Mesendoderm (in vitro differentiated cells): Measurements from ENCODE around the gene ZNF408.

Experiments
- DNase-seq: peaks from one replicate; pipeline ENCODE4 v3.0.0; 2013
- H2AK5ac ChIP-seq: 2 replicates; pipeline ENCODE4 v1.6.1; 2013; ENCODE audit warnings: low read length, inconsistent platforms
- H2BK120ac ChIP-seq: 2 replicates; pipeline ENCODE4 v1.6.1; 2013; ENCODE audit warnings: low read depth, mild to moderate bottlenecking, low read length, moderate library complexity, mixed read lengths
- H2BK15ac ChIP-seq: replicated peaks from 2 replicates; pipeline ENCODE4 v1.6.1; 2013; ENCODE audit warnings: low read depth, mild to moderate bottlenecking, moderate library complexity
- H2BK5ac ChIP-seq: 2 replicates; pipeline ENCODE4 v1.6.1; 2013; ENCODE audit warnings: low read length, inconsistent platforms
- H3K18ac ChIP-seq: 2 replicates; pipeline ENCODE4 v1.6.1; 2013; ENCODE audit warnings: mild to moderate bottlenecking, low read length, mixed read lengths
- H3K23ac ChIP-seq: one replicate; pipeline ENCODE4 v1.6.1; 2013; ENCODE audit warnings: low read length
- H3K27ac ChIP-seq: 2 replicates; pipeline ENCODE4 v1.5.1; 2013; ENCODE audit warnings: low read depth, mild to moderate bottlenecking, inconsistent platforms, low read length, moderate library complexity
- H3K27me3 ChIP-seq: 2 replicates; pipeline ENCODE4 v1.6.1; 2013; ENCODE audit warnings: low read length, control low read depth, mild to moderate bottlenecking, inconsistent platforms; ENCODE audit not compliant: insufficient read depth, poor library complexity
- H3K36me3 ChIP-seq: 2 replicates; pipeline ENCODE4 v1.6.1; 2013; ENCODE audit warnings: low read length, inconsistent platforms; ENCODE audit not compliant: control insufficient read depth, insufficient read depth
- H3K4ac ChIP-seq: one replicate; pipeline ENCODE4 v1.6.1; 2013; ENCODE audit warnings: low read depth, mild to moderate bottlenecking, low read length, moderate library complexity
- H3K4me1 ChIP-seq: 2 replicates; pipeline ENCODE4 v1.6.1; 2013; ENCODE audit warnings: low read depth, low read length, inconsistent platforms; ENCODE audit not compliant: control insufficient read depth
- H3K4me2 ChIP-seq: 2 replicates; pipeline ENCODE4 v1.6.1; 2013; ENCODE audit warnings: low read length
- H3K4me3 ChIP-seq: 2 replicates; pipeline ENCODE4 v1.5.1; 2013; ENCODE audit warnings: mild to moderate bottlenecking, low read length
- H3K56ac ChIP-seq: one replicate; pipeline ENCODE4 v1.6.1; 2013; ENCODE audit warnings: low read length
- H3K79me1 ChIP-seq: 2 replicates; pipeline ENCODE4 v1.6.1; 2013; ENCODE audit warnings: low read length, inconsistent platforms
- H3K79me2 ChIP-seq: 2 replicates; pipeline ENCODE4 v1.6.1; 2013; ENCODE audit warnings: mild to moderate bottlenecking, low read length; ENCODE audit not compliant: control insufficient read depth, insufficient read depth
- H3K9ac ChIP-seq: 2 replicates; pipeline ENCODE4 v1.6.1; 2013; ENCODE audit warnings: low read length, inconsistent platforms
- H4K5ac ChIP-seq: one replicate; pipeline ENCODE4 v1.6.1; 2013; ENCODE audit warnings: low read length
- H4K8ac ChIP-seq: one replicate; pipeline ENCODE4 v1.6.1; 2013; ENCODE audit warnings: low read depth, mild to moderate bottlenecking, control low read depth, low read length, moderate library complexity
- WGBS: extraction: QIAGEN DNeasy Blood & Tissue Kit; methylation state at CpG from one replicate; pipeline ENCODE4 v1.1.7; 2013; ENCODE audit warnings: low lambda C conversion rate, missing lambda C conversion rate; ENCODE audit not compliant: insufficient coverage; ENCODE audit errors: extremely low coverage; 5-methylcytosine and 5-hydroxymethylcytosine counted together

The ZNF408 gene

DNA sequence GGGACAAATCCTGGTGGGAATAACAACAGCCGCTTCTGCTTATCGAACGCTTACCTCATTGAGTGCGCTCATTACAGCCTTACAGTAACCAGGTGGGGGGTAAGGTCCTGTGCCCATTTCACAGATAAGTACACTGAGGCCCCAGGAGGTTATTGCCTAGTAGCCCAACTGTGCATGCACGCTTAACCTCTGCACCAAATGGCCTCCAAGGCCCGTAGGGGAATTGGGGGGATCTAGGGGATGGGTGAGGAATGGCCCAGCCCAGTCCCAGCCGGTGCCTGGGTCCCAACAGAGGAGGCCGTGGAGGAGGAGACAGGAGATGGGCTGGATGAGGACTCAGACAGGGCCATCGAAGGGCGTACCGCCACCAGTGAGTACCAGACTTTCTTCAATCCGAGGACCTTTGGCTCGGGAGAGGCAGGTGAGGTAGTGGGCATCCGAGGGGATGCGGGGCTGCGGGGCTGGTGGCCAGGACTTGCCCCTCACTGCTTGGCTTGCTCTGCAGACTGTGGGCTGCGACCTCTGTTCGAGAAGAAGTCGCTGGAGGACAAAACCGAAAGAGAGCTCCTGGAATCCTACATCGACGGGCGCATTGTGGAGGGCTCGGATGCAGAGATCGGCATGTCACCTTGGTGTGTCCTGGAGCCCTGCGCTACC, 25.5 kb downstream of the ZNF408 start:
- H2BK15ac ChIP-seq = no peak overlapping the region
- H3K79me2 ChIP-seq = no peaks in the 10 kb centered on the region
- H4K8ac ChIP-seq = no peak overlapping the region
- no peak overlapping the region for H3K18ac ChIP-seq
- no peaks in the 10 kb centered on the region for H3K36me3 ChIP-seq
- no peak overlapping the region for H3K4me3 ChIP-seq
- no peaks in the 10 kb centered on the region for H3K4me1 ChIP-seq
- H3K79me1 ChIP-seq = no peaks in the 10 kb centered on the region
- no peak for DNase-seq
- H3K23ac ChIP-seq = no peak overlapping the region
- no peaks in the 10 kb centered on the region for H3K27me3 ChIP-seq
- no CpG with 5 or more reads among the region's 26 CpGs for WGBS
- no peak overlapping the region for H2AK5ac ChIP-seq
- H4K5ac ChIP-seq = no peak overlapping the region
- no peak overlapping the region for H3K9ac ChIP-seq
- no peak overlapping the region for H2BK120ac ChIP-seq
- no peak overlapping the region for H3K56ac ChIP-seq
- H3K4ac ChIP-seq = no peak overlapping the region
- H2BK5ac ChIP-seq = no peak overlapping the region
- no peak overlapping the region for H3K27ac ChIP-seq
- H3K4me2 ChIP-seq = no peak overlapping the region

- Histone ChIP-seq H3K18ac (no peak overlapping the region), H2BK120ac (no peak overlapping the region), H2BK5ac (no peak overlapping the region), H3K79me1 (no peaks in the 10 kb centered on the region), H3K79me2 (no peaks in the 10 kb centered on the region), H3K56ac (no peak overlapping the region), H3K4ac (no peak overlapping the region), H3K4me3 (no peak overlapping the region), H3K23ac (no peak overlapping the region), H3K4me2 (no peak overlapping the region), H2BK15ac (no peak overlapping the region), H3K27me3 (no peaks in the 10 kb centered on the region), H2AK5ac (no peak overlapping the region), H3K36me3 (no peaks in the 10 kb centered on the region), H4K5ac (no peak overlapping the region), H4K8ac (no peak overlapping the region), H3K4me1 (no peaks in the 10 kb centered on the region), H3K27ac (no peak overlapping the region), H3K9ac (no peak overlapping the region)
- no CpG with 5 or more reads among the region's 17 CpGs for WGBS
- no peak for DNase-seq
Observed at GRCh38 chr11:46727952-46728658, 27.3 kb downstream of the ZNF408 start.

- Histone ChIP-seq H3K18ac (no peak overlapping the region), H2BK120ac (no peak overlapping the region), H3K27ac (no peak overlapping the region), H3K36me3 (no peaks in the 10 kb centered on the region), H2AK5ac (no peak overlapping the region), H3K56ac (no peak overlapping the region), H4K5ac (no peak overlapping the region), H2BK15ac (no peak overlapping the region), H3K4ac (no peak overlapping the region), H3K4me2 (no peak overlapping the region), H3K4me3 (no peak overlapping the region), H3K23ac (no peak overlapping the region), H4K8ac (no peak overlapping the region), H2BK5ac (no peak overlapping the region), H3K4me1 (no peaks in the 10 kb centered on the region), H3K79me1 (no peaks in the 10 kb centered on the region), H3K79me2 (no peaks in the 10 kb centered on the region), H3K9ac (no peak overlapping the region), H3K27me3 (no peaks in the 10 kb centered on the region)
- DNase-seq = no peak
- no CpG with 5 or more reads among the region's 9 CpGs for whole genome bisulfite sequencing
Observed at GRCh38 chr11:46728659-46729040, 27.8 kb downstream of the ZNF408 start.

DNA sequence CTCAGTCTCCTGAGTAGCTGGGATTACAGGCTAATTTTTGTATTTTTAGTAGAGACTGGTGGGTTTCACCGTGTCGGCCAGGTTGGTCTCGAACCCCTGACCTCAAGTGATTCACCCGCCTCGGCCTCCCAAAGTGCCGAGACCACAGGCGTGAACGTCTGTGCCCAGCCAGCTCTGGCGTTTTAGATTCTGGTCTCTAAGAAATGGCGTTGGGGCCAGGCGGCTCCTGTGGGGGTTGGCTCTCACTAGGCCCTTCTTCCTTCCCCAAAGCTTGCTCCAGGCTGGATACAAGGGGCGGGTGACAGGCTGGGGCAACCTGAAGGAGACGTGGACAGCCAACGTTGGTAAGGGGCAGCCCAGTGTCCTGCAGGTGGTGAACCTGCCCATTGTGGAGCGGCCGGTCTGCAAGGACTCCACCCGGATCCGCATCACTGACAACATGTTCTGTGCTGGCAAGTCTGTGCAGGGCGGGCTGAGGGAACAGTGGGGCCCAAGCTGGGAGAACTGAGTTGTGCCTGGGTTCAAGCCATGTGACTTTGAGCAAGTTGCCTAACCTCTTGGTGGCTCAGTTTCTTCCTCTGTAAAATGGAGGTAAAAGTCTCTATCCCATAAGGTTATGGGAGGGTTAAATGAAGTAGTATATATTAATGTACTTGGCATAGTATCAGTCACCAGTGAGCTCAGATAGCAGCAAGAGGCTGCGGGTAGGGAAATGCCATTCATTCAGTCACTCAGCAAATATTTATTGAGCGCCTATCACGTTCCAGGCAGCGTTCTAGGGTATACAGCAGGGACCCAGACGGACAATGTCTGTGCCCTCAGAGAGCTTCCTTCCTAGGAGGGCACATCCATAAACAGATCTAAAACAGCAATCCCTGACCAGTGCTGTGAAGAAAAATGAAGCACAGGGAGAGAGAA, 28.5 kb downstream of the ZNF408 start:
- no peaks in the 10 kb centered on the region for H3K79me2 ChIP-seq
- WGBS = no CpG with 5 or more reads among the region's 24 CpGs
- no peaks in the 10 kb centered on the region for H3K36me3 ChIP-seq
- H2BK15ac ChIP-seq = no peak overlapping the region
- H3K4ac ChIP-seq = no peak overlapping the region
- no peak overlapping the region for H2BK120ac ChIP-seq
- H3K18ac ChIP-seq = no peak overlapping the region
- no peak overlapping the region for H3K9ac ChIP-seq
- no peak overlapping the region for H2BK5ac ChIP-seq
- H3K23ac ChIP-seq = no peak overlapping the region
- no peaks in the 10 kb centered on the region for H3K4me1 ChIP-seq
- no peaks in the 10 kb centered on the region for H3K27me3 ChIP-seq
- no peak overlapping the region for H3K56ac ChIP-seq
- no peak overlapping the region for H4K5ac ChIP-seq
- no peak overlapping the region for H3K4me3 ChIP-seq
- no peak overlapping the region for H3K4me2 ChIP-seq
- H3K79me1 ChIP-seq = no peaks in the 10 kb centered on the region
- no peak overlapping the region for H4K8ac ChIP-seq
- no peak for DNase-seq
- no peak overlapping the region for H3K27ac ChIP-seq
- H2AK5ac ChIP-seq = no peak overlapping the region

DNA sequence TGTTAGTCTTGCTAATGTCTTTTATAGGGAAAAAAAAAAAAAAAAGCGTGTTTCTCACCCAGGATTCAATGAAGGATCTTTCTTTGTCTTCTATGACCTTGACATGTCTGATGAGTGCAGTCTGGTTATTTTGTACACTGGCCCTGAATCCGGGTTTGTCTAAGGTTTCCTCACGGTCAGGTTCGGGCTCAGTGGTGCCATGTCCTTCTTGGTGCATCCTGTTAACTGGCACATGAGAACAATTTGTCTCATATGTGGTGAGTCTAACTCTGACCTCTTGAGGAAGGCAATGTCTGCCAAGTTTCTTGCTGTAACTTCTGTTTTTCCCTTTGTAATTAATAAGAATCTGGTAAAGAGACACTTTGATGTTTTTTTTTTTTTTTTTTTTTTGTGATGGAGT, 30.7 kb downstream of the ZNF408 start:
- no peaks in the 10 kb centered on the region for H3K36me3 ChIP-seq

More for the DNA sequence above, 30.7 kb downstream of the ZNF408 start:
- no peak overlapping the region for H3K4ac ChIP-seq
- H3K27ac ChIP-seq = no peak overlapping the region
- H3K18ac ChIP-seq = no peak overlapping the region
- no peak for DNase-seq
- no peaks in the 10 kb centered on the region for H3K27me3 ChIP-seq
- WGBS = no CpG with 5 or more reads among the region's 4 CpGs
- H3K9ac ChIP-seq = no peak overlapping the region
- H3K79me2 ChIP-seq = no peaks in the 10 kb centered on the region
- H3K4me3 ChIP-seq = no peak overlapping the region
- H2AK5ac ChIP-seq = no peak overlapping the region
- no peak overlapping the region for H2BK15ac ChIP-seq
- no peak overlapping the region for H2BK5ac ChIP-seq
- H2BK120ac ChIP-seq = no peak overlapping the region
- no peak overlapping the region for H4K8ac ChIP-seq
- no peak overlapping the region for H3K56ac ChIP-seq
- H3K79me1 ChIP-seq = no peaks in the 10 kb centered on the region
- no peak overlapping the region for H4K5ac ChIP-seq
- H3K4me1 ChIP-seq = no peaks in the 10 kb centered on the region
- no peak overlapping the region for H3K23ac ChIP-seq
- no peak overlapping the region for H3K4me2 ChIP-seq
